ENCODE data around the gene CAD.

GRCh38 chr2:27225526-27225925 lies 8.4 kb downstream of the CAD start:
- TF ChIP-seq CTCF (IDR thresholded peaks at IDR 0.05; ENCODE audit: poor library complexity, severe bottlenecking) (no peak), EP300 (conservative IDR thresholded peaks at IDR 0.05; ENCODE audit: poor library complexity, severe bottlenecking) (no peak), POLR2AphosphoS5 (IDR thresholded peaks at IDR 0.05) (no peak), EZH2 (IDR thresholded peaks at IDR 0.05; ENCODE audit: borderline replicate concordance, insufficient read depth, low read length, poor library complexity, severe bottlenecking) (no peak), REST (IDR thresholded peaks at IDR 0.05; ENCODE audit: borderline replicate concordance) (no peak)

Measured in neural cell (in vitro differentiated cells).